Activated CD4-positive, alpha-beta T cell treated with anti-CD3 and anti-CD28 coated beads, Interleukin-2, amount 10 ng/mL, durations not matched to agents 7 days and 5 days (primary cell): ENCODE measurements around the gene EGFLAM. TPM values are rescaled to one million over a fixed set of nuclear protein-coding genes. Genes with fewer than 3 reads are reported as not detected.

ENCODE experiments used
- CTCF ChIA-PET: fragments of 350-600 bp; sonication (Branson Sonifier 250); formaldehyde crosslinking; loops from one replicate; lab custom pipeline; 2021; ENCODE audit warnings: antibody characterized with exemption; lab: Charles Lee
- POLR2A ChIA-PET: fragments of 350-600 bp; sonication (Branson Sonifier 250); formaldehyde crosslinking; loops from one replicate; lab custom pipeline; 2021; ENCODE audit warnings: antibody characterized with exemption; lab: Charles Lee
- DNase-seq: peaks from one replicate; pipeline ENCODE4 v3.0.0-alpha.2; 2020
- H3K27ac Mint-ChIP-seq: one replicate; pipeline ENCODE4 v1.8.0; 2021; ENCODE audit warnings: mild to moderate bottlenecking, moderate library complexity, mixed read lengths
- H3K27me3 Mint-ChIP-seq: one replicate; pipeline ENCODE4 v1.8.0; 2021; ENCODE audit warnings: mixed read lengths
- H3K36me3 Mint-ChIP-seq: one replicate; pipeline ENCODE4 v1.8.0; 2021; ENCODE audit warnings: low read depth, mixed read lengths
- H3K4me1 Mint-ChIP-seq: one replicate; pipeline ENCODE4 v1.8.0; 2021; ENCODE audit warnings: mixed read lengths
- H3K4me3 Mint-ChIP-seq: one replicate; pipeline ENCODE4 v1.8.0; 2021; ENCODE audit warnings: mild to moderate bottlenecking, moderate library complexity, mixed read lengths
- H3K9me3 Mint-ChIP-seq: one replicate; pipeline ENCODE4 v1.8.0; 2021; ENCODE audit warnings: mixed read lengths
- total RNA-seq, 2 experiments: library from RNA; stranded (reverse); gene quantifications; one replicate each; pipeline ENCODE4 v1.2.3, GENCODE V29; 2021

The EGFLAM gene
- total RNA-seq, 2 experiments from 2014 or later = not detected

DNA sequence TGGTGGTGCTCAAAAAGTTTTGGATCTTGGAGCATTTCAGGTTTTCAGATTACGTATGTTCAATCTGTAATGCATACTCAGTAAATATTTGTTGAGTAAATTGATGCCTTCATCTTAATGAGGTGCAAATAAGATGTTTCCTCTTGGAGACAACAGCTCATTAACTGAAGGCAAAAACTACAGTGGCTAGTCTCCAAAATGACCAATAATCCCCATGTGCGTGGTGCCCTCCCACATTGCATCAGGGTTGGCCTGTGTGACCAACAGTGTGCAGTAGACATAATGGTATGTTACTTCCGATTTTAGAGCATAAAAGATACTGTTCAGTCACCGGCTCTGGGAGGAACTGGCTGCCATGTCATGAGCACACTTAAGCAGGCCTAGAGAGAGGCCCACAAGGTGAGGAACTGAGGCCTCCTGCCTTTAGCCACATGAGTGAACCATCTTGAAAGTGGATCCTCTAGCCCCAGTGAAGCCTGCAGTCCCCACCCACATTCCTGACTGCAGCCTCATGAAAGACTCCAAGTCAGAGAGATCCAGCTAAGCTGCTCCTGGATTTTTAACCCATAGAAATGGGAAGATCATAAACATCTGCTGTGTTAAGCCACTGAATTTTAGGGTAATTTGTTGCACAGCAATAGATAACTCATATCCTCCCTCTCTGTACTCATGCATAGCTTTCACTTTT, 242.4 kb downstream of the EGFLAM start:
- DNase-seq = no peak
- CTCF ChIA-PET = no interaction called here
- no peak overlapping the region for H3K27ac Mint-ChIP-seq
- peaks cover 16% of the 10 kb centered on the region for H3K27me3 Mint-ChIP-seq
- no peaks in the 10 kb centered on the region for H3K9me3 Mint-ChIP-seq
- POLR2A ChIA-PET = no interaction called here
- no peak overlapping the region for H3K4me3 Mint-ChIP-seq
- H3K4me1 Mint-ChIP-seq = no peaks in the 10 kb centered on the region
- H3K36me3 Mint-ChIP-seq = no peaks in the 10 kb centered on the region

DNA sequence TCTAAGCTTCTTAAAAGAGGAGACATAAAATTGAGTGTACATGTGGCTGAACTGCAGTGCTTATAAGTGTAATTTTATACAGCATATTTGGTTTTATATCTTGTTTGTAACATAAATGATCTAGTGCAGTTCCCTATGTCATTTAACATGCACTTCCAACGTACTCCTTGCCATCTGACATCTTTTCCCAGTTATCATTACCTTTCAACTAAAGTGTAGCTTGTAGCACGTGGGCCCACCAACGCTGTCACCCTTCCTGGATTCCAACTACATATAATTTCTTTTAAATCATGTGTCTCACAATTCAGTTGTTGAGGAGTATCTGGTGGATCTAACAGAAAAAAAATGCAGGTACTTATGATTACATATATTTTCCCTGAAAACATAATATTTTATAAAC, 247.9 kb downstream of the EGFLAM start:
- POLR2A ChIA-PET = no interaction called here
- peaks cover 9% of the 10 kb centered on the region for H3K27me3 Mint-ChIP-seq
- H3K4me3 Mint-ChIP-seq = no peak overlapping the region
- DNase-seq = no peak
- H3K36me3 Mint-ChIP-seq = no peaks in the 10 kb centered on the region
- H3K9me3 Mint-ChIP-seq = no peaks in the 10 kb centered on the region
- CTCF ChIA-PET = no interaction called here
- H3K27ac Mint-ChIP-seq = no peak overlapping the region
- H3K4me1 Mint-ChIP-seq = no peaks in the 10 kb centered on the region

DNA sequence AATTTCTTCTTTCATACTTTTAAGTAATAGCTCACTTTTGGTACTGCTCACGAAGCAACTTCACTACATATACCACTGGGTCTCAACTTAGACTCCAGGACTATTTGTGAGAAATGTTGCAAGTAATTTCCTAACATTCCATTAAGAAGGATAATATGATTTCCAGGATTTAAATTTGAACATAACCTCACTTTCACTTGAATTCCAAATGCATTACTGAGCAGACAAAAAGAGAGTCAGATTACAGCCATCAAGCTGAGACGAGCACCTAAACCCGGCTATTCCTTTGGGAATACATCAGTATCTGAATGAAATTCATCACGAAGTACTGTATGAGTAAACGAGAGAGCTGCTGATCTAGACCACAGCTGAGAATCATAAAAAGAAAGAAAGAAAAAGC, 250.8 kb downstream of the EGFLAM start:
- Mint-ChIP-seq H3K27ac (no peak overlapping the region), H3K9me3 (no peaks in the 10 kb centered on the region), H3K4me3 (no peak overlapping the region), H3K36me3 (no peaks in the 10 kb centered on the region), H3K4me1 (no peaks in the 10 kb centered on the region), H3K27me3 (peaks cover 18% of the 10 kb centered on the region)
- DNase-seq = no peak
- CTCF ChIA-PET = interaction anchor here (1.4 kb wide), 1 partner anchor 9 kb away, joined by 3 read pairs; no protein-coding TSS in a partner anchor
- POLR2A ChIA-PET = no interaction called here
